Upper lobe of right lung (tissue), 1 donor: Measurements from ENCODE around the gene MAPK1. TPM values are rescaled to one million over a fixed set of nuclear protein-coding genes. Genes with fewer than 3 reads are reported as not detected.
"Not testable (repeated sequence)": the region's sequence is repeated elsewhere in the genome, so short reads cannot be mapped to it uniquely, and the experiment has no call there.

Experiments used
- ATAC-seq: fragments of 200-7000 bp; cut with Tn5 transposase; one replicate; pipeline ENCODE4 v1.9.1; 2020; ENCODE audit warnings: mild to moderate bottlenecking, moderate library complexity
- DNase-seq: peaks from one replicate; pipeline ENCODE4 v3.0.0-alpha.2; 2020
- H3K27ac ChIP-seq: fragments of 200-600 bp; one replicate; pipeline ENCODE4 v1.8.0; 2022
- H3K27me3 ChIP-seq: fragments of 200-600 bp; one replicate; pipeline ENCODE4 v1.8.0; 2022; ENCODE audit warnings: mild to moderate bottlenecking
- H3K36me3 ChIP-seq: fragments of 200-600 bp; one replicate; pipeline ENCODE4 v1.8.0; 2022
- H3K4me1 ChIP-seq: fragments of 200-600 bp; one replicate; pipeline ENCODE4 v1.8.0; 2022
- H3K4me3 ChIP-seq: fragments of 200-600 bp; one replicate; pipeline ENCODE4 v1.8.0; 2022; ENCODE audit warnings: mild to moderate bottlenecking
- H3K9me3 ChIP-seq: fragments of 200-600 bp; one replicate; pipeline ENCODE4 v1.8.0; 2022
- intact Hi-C: fragments of 100-400 bp; cut with DNase I; formaldehyde crosslinking; loops from one replicate; pipeline ENCODE4 v1.11.0; 2022
- total RNA-seq: library from RNA; stranded (reverse); fragmentation: NEBNext Ultra II Directional; extraction: Animal tissue kit (Norgen Biotek cat#: 25700); gene quantifications from one replicate; pipeline ENCODE4 v1.2.1, GENCODE V29; 2021
- TF ChIP-seq, protein P1 (sequence below): fragments of 200-600 bp; IDR thresholded peaks from one replicate; pipeline ENCODE4 v1.8.0; 2022; ENCODE audit warnings: antibody characterized with exemption
- donor health status: DM: no; HTN: yes; CAD: no; lungs with severe emphysema.

The MAPK1 gene
- total RNA-seq, 1 donor from 2014 or later = 134 TPM

DNA sequence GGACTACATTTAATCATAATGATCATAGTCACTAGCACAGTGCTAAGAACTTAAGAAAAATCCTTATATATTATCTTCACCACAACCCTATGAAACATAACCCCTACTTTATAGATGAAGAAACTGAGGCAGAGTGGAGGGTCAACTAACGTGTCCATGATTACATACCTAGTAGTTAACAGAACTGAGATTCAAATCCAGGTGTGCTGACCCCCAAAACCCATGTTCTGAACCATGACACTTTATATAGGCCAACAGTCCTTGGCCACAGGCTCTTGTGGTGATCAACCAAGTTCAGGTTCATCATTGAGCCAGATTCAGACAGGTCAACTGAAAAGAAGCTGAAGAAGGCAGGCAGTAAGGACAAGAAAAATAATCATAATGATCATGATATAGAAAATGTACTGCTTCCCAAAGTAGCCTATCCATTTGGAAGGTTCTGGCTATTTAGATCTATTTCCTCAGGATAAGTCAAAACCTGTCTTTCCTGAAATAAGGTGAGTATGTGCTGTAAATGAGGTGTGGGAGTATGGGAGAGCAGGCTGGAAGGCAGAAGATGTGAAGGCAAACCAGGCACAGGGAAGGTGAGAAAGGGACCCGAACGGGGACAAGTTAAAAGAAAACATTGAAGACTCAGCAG, 39.7 kb downstream of the MAPK1 start:
- Histone ChIP-seq H3K4me3 (no peak overlapping the region), H3K4me1 (peaks cover 36% of the 10 kb centered on the region), H3K9me3 (no peaks in the 10 kb centered on the region), H3K27me3 (no peaks in the 10 kb centered on the region), H3K27ac (no peak overlapping the region), H3K36me3 (no peaks in the 10 kb centered on the region)
- intact Hi-C loops = no loop called here
- ATAC-seq (no peak), DNase-seq (no peak)
- TF ChIP-seq, protein P1, sequence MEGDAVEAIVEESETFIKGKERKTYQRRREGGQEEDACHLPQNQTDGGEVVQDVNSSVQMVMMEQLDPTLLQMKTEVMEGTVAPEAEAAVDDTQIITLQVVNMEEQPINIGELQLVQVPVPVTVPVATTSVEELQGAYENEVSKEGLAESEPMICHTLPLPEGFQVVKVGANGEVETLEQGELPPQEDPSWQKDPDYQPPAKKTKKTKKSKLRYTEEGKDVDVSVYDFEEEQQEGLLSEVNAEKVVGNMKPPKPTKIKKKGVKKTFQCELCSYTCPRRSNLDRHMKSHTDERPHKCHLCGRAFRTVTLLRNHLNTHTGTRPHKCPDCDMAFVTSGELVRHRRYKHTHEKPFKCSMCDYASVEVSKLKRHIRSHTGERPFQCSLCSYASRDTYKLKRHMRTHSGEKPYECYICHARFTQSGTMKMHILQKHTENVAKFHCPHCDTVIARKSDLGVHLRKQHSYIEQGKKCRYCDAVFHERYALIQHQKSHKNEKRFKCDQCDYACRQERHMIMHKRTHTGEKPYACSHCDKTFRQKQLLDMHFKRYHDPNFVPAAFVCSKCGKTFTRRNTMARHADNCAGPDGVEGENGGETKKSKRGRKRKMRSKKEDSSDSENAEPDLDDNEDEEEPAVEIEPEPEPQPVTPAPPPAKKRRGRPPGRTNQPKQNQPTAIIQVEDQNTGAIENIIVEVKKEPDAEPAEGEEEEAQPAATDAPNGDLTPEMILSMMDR = no peak

DNA sequence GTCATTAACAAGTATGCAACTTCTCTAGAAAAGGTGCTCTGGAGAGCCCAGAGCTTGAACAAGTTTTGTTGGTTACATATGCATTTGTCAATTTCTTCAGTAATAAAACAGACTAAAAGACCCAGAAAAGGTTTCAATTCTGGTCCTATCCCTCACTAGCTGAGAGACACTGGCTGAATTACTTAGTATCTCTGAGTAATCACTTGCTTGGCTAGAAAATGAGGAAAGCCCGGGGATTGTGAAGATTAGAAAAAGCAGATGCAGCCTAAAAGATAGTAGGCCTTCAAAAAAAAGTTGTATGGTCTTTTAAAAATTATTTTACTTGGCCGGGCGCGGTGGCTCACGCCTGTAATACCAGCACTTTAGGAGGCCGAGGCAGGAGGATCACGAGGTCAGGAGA, 41.2 kb downstream of the MAPK1 start:
- Histone ChIP-seq H3K27me3 (no peaks in the 10 kb centered on the region), H3K9me3 (no peaks in the 10 kb centered on the region), H3K27ac (no peak overlapping the region), H3K4me1 (peaks cover 28% of the 10 kb centered on the region), H3K36me3 (no peaks in the 10 kb centered on the region), H3K4me3 (no peak overlapping the region)
- TF ChIP-seq, protein P1 = no peak
- intact Hi-C loops = no loop called here
- DNase-seq = no peak
- no peak for ATAC-seq

DNA sequence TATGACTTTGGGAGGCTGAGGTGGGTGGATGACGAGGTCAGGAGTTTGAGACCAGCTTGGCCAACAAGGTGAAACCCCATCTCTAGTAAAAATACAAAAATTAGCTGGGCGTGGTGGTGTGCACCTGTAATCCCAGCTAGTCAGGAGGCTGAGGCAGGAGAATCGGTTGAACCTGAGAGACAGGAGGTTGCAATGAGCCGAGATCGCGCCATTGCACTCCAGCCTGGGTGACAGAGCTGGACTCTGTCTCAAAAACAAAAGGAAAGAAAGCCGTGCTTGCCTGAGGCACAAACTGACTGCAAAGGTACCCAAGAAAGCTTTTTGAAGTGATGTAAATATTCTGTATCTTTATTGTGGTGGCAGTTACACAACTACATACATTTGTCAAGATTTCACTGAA, 42.5 kb downstream of the MAPK1 start:
- peaks cover 27% of the 10 kb centered on the region for H3K4me1 ChIP-seq
- H3K27ac ChIP-seq, H3K4me3 ChIP-seq, ATAC-seq, H3K36me3 ChIP-seq, H3K27me3 ChIP-seq, DNase-seq, intact Hi-C loops, H3K9me3 ChIP-seq: not testable (repeated sequence)

- H3K27ac ChIP-seq = no peak overlapping the region
- intact Hi-C loops = no loop called here
- no peaks in the 10 kb centered on the region for H3K27me3 ChIP-seq
- peaks cover 32% of the 10 kb centered on the region for H3K4me1 ChIP-seq
- H3K36me3 ChIP-seq = no peaks in the 10 kb centered on the region
- TF ChIP-seq, protein P1 = no peak
- ATAC-seq = no peak
- H3K4me3 ChIP-seq = no peak overlapping the region
- no peaks in the 10 kb centered on the region for H3K9me3 ChIP-seq
- DNase-seq = no peak
Measured at GRCh38 chr22:21824445-21824912, 43.0 kb downstream of the MAPK1 start.

- intact Hi-C loops = no loop called here
- ATAC-seq (no peak), DNase-seq (no peak)
- Histone ChIP-seq H3K4me1 (peaks cover 36% of the 10 kb centered on the region), H3K36me3 (no peaks in the 10 kb centered on the region), H3K27me3 (no peaks in the 10 kb centered on the region), H3K27ac (no peak overlapping the region), H3K4me3 (no peak overlapping the region), H3K9me3 (no peaks in the 10 kb centered on the region)
- TF ChIP-seq, protein P1 = no peak
Measured at GRCh38 chr22:21823740-21824444, 43.6 kb downstream of the MAPK1 start.

DNA sequence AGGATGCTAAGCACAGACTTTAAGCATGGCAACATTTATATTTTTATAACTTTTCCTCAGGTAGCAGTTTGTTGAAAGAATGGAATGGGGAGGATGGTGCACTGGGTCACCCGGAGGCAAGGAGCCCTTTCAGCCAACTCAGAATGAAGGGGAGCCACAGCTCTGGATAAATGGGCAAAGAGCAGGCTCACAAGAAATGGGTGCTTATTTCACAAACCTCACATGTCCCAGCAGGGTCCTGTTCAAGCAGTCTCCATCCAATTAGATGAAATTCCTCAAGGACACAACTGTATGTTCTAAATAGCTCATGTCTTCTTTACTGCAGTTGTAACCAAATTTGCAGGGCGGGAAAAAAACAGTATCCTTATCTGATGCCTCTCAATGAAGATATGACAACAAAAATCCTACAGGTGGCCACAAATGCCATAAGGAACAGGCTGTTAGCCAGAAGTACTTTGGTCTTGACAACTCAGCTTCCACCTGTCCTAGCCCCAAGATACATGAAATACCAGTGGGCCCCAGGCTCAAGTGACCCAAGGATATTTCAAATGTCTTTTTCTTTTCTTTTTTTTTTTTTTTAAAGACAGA, 48.2 kb downstream of the MAPK1 start:
- H3K4me1 ChIP-seq = peaks cover 52% of the 10 kb centered on the region
- DNase-seq = no peak
- ATAC-seq = no peak
- no peaks in the 10 kb centered on the region for H3K36me3 ChIP-seq
- TF ChIP-seq, protein P1 = no peak
- no peak overlapping the region for H3K27ac ChIP-seq
- no peaks in the 10 kb centered on the region for H3K27me3 ChIP-seq
- no peaks in the 10 kb centered on the region for H3K9me3 ChIP-seq
- H3K4me3 ChIP-seq = no peak overlapping the region
- intact Hi-C loops = no loop called here
